DOHH2 (cell line): ENCODE data around the gene ZDHHC16.

Source experiments
- EZH2phosphoT487 ChIP-seq: fragments of 200-600 bp; sonication (generic); IDR thresholded peaks from 2 replicates; pipeline ENCODE4 v1.6.1; 2017; ENCODE audit warnings: borderline replicate concordance, mild to moderate bottlenecking, antibody characterized with exemption, low read length, moderate library complexity, mixed read lengths
- TF ChIP-seq, protein P1 (sequence below): fragments of 200-600 bp; sonication (generic); IDR thresholded peaks from one replicate; pipeline ENCODE4 v1.5.1; 2014; ENCODE audit warnings: antibody characterized with exemption, mild to moderate bottlenecking, low read depth, low read length; ENCODE audit not compliant: poor library complexity, severe bottlenecking

DNA sequence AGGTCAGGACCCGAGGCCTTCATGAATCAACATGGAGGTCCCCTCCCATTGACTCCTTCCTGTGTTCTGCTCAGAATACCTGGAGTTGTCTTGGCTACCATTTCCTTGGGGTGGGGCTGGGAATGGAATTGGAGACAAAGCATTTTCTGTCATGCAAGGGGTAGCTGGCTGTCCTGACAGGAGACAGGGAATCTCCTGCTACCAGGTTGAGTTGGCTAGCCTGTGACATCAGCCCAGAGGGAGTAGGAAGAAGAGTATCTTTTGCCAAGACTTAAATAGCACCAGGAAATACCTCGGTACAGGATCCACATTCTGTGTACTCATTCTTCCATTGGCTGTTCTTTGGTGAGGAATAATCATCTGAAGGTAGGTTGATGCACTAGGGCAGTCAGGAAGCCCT lies 4.9 kb downstream of the ZDHHC16 start:
- TF ChIP-seq EZH2phosphoT487, result no peak
- TF ChIP-seq, protein P1, sequence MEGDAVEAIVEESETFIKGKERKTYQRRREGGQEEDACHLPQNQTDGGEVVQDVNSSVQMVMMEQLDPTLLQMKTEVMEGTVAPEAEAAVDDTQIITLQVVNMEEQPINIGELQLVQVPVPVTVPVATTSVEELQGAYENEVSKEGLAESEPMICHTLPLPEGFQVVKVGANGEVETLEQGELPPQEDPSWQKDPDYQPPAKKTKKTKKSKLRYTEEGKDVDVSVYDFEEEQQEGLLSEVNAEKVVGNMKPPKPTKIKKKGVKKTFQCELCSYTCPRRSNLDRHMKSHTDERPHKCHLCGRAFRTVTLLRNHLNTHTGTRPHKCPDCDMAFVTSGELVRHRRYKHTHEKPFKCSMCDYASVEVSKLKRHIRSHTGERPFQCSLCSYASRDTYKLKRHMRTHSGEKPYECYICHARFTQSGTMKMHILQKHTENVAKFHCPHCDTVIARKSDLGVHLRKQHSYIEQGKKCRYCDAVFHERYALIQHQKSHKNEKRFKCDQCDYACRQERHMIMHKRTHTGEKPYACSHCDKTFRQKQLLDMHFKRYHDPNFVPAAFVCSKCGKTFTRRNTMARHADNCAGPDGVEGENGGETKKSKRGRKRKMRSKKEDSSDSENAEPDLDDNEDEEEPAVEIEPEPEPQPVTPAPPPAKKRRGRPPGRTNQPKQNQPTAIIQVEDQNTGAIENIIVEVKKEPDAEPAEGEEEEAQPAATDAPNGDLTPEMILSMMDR, result no peak
